Gastroesophageal sphincter (tissue), 4 donors: ENCODE results near the gene MRPL38. TPM values are rescaled to one million over a fixed set of nuclear protein-coding genes. Genes with fewer than 3 reads are reported as not detected.
A peak's percentile ranks its signal among the peaks of the same experiment; 100 is the strongest.

ENCODE experiments used
- ATAC-seq: fragments of 150-250 bp; one replicate; pipeline ENCODE4 v1.9.1; 2016; ENCODE audit warnings: mild to moderate bottlenecking, moderate library complexity
- H3K27ac ChIP-seq, 4 donors: fragments of 200-600 bp; sonication (generic) in 3 of 4; 1 replicate in 3 of 4; 2 replicates in 1 of 4; pipeline ENCODE4 v1.5.1; 2016 to 2019
- H3K27me3 ChIP-seq: fragments of 200-600 bp; sonication (generic); one replicate; pipeline ENCODE4 v1.5.1; 2019
- H3K36me3 ChIP-seq, 2 donors: fragments of 200-600 bp; sonication (generic); one replicate each; pipeline ENCODE4 v1.5.1; 2019; ENCODE audit warnings: control low read depth in 1 of 2
- H3K4me1 ChIP-seq, 3 donors: fragments of 200-600 bp; sonication (generic); 1 replicate in 2 of 3; 2 replicates in 1 of 3; pipeline ENCODE4 v1.5.1; 2016 to 2019; ENCODE audit warnings: control low read depth in 2 of 3
- H3K4me3 ChIP-seq, 2 donors: fragments of 200-600 bp; sonication (generic); one replicate each; pipeline ENCODE4 v1.5.1; 2019; ENCODE audit warnings: mild to moderate bottlenecking in 1 of 2, moderate library complexity in 1 of 2
- H3K9me3 ChIP-seq, 3 donors: fragments of 200-600 bp; sonication (generic); one replicate each; pipeline ENCODE4 v1.5.1; 2017 to 2019; ENCODE audit warnings: control low read depth in 2 of 3
- CTCF ChIP-seq, 4 experiments: fragments of 200-600 bp in 2 of 4; fragments of 450-650 bp in 2 of 4; sonication (generic) in 1 of 4; IDR thresholded peaks; one replicate each; pipeline ENCODE4 v1.5.1; 2017 to 2019; ENCODE audit warnings: antibody characterized with exemption in 4 of 4, mild to moderate bottlenecking in 2 of 4, moderate library complexity in 2 of 4
- EP300 ChIP-seq: sonication (generic); formaldehyde crosslinking; IDR thresholded peaks from one replicate; pipeline ENCODE4 v1.6.1; 2017; ENCODE audit warnings: antibody characterized with exemption, mild to moderate bottlenecking
- POLR2A ChIP-seq, 2 donors: fragments of 450-650 bp; IDR thresholded peaks; one replicate each; pipeline ENCODE4 v1.6.1; 2017; ENCODE audit warnings: antibody characterized with exemption in 2 of 2, mild to moderate bottlenecking in 2 of 2, moderate library complexity in 1 of 2
- POLR2AphosphoS5 ChIP-seq: sonication (generic); formaldehyde crosslinking; IDR thresholded peaks from one replicate; pipeline ENCODE4 v1.6.1; 2017; ENCODE audit warnings: antibody characterized with exemption
- WGBS, 2 donors: methylation state at CpG; one replicate each; pipeline ENCODE4 v1.1.5; 2018; ENCODE audit warnings: low coverage in 1 of 2; 5-methylcytosine and 5-hydroxymethylcytosine counted together
- total RNA-seq, 4 donors: library from RNA; depleted of rRNA; stranded (reverse); fragments of >200 nt; gene quantifications; one replicate each; pipeline ENCODE4 v1.1.0, GENCODE V29; 2016

The MRPL38 gene
- total RNA-seq, 4 donors from 2014 or later = 18.4 to 69.6 (median 44.3) TPM

- TF ChIP-seq EP300 (no peak), CTCF (IDR thresholded peaks at IDR 0.05) (peak in 1 of 4 experiments; percentile 10)
- H3K9me3 ChIP-seq = no peaks in the 10 kb centered on the region
- 5% methylated on average over 4 of the region's 26 CpGs; no CpG with 5 or more reads in 1 of the 2 donors for WGBS, 2 donors
Measured at GRCh38 chr17:75876190-75876937, 28.3 kb downstream of the MRPL38 start.

GRCh38 chr17:75875940-75876189 lies 28.8 kb downstream of the MRPL38 start:
- Histone ChIP-seq H3K4me3 (peak overlapping the region in 1 of 2 donors; percentile 92), H3K27ac (peak overlapping the region; percentile 66 to 99 (median 96)), H3K36me3 (peaks cover 0 to 24% of the 10 kb centered on the region in 2 donors), H3K27me3 (no peaks in the 10 kb centered on the region), H3K4me1 (peaks cover 12 to 83% (median 47%) of the 10 kb centered on the region in 3 donors), H3K9me3 (no peaks in the 10 kb centered on the region)
- TF ChIP-seq CTCF (IDR thresholded peaks at IDR 0.05) (no peak), EP300 (no peak), POLR2A (IDR thresholded peaks at IDR 0.05) (no peak), POLR2AphosphoS5 (peak; percentile 44)
- WGBS, 2 donors = no CpG with 5 or more reads among the region's 5 CpGs
- ATAC-seq = no peak

More at GRCh38 chr17:75876190-75876937, 28.3 kb downstream of the MRPL38 start:
- peak overlapping the region; percentile 44 to 92 for H3K4me3 ChIP-seq
- no peak for ATAC-seq
- H3K36me3 ChIP-seq = peaks cover 0 to 24% of the 10 kb centered on the region in 2 donors
- peaks cover 12 to 78% (median 47%) of the 10 kb centered on the region in 3 donors for H3K4me1 ChIP-seq
- peak overlapping the region; percentile 66 to 99 (median 96) for H3K27ac ChIP-seq
- H3K27me3 ChIP-seq = no peaks in the 10 kb centered on the region

GRCh38 chr17:75875182-75875939 lies 29.3 kb downstream of the MRPL38 start:
- Histone ChIP-seq H3K9me3 (no peaks in the 10 kb centered on the region), H3K27me3 (no peaks in the 10 kb centered on the region), H3K4me3 (peak overlapping the region in 1 of 2 donors; percentile 92), H3K27ac (peak overlapping the region; percentile 66 to 99 (median 96)), H3K36me3 (peaks cover 0 to 24% of the 10 kb centered on the region in 2 donors), H3K4me1 (peaks cover 12 to 88% (median 47%) of the 10 kb centered on the region in 3 donors)
- no CpG with 5 or more reads among the region's 18 CpGs for WGBS, 2 donors
- no peak for ATAC-seq
- TF ChIP-seq POLR2A (IDR thresholded peaks at IDR 0.05) = no peak
- TF ChIP-seq POLR2AphosphoS5 = peak; percentile 60

- H3K9me3 ChIP-seq = no peaks in the 10 kb centered on the region
- peaks cover 12 to 96% (median 47%) of the 10 kb centered on the region in 3 donors for H3K4me1 ChIP-seq
- H3K36me3 ChIP-seq = peaks cover 0 to 24% of the 10 kb centered on the region in 2 donors
- 73 to 85% methylated on average over 2 to 13 of the region's 38 CpGs for WGBS, 2 donors
- H3K4me3 ChIP-seq = no peak overlapping the region
- TF ChIP-seq POLR2AphosphoS5 (no peak), EP300 (no peak), CTCF (IDR thresholded peaks at IDR 0.05) (no peak), POLR2A (IDR thresholded peaks at IDR 0.05) (no peak)
- no peaks in the 10 kb centered on the region for H3K27me3 ChIP-seq
- H3K27ac ChIP-seq = peak overlapping the region; percentile 75 to 99 (median 96)
- no peak for ATAC-seq
Measured at GRCh38 chr17:75874323-75875181, 30.1 kb downstream of the MRPL38 start.
